Sigmoid colon (tissue), 4 donors: ENCODE data around the gene NAALADL2.

Source experiments
- CTCF ChIP-seq, 4 experiments: fragments of 450-650 bp in 3 of 4; fragments of 200-600 bp in 1 of 4; IDR thresholded peaks; one replicate each; pipeline ENCODE4 v1.5.1; 2016 to 2019; ENCODE audit warnings: antibody characterized with exemption in 4 of 4, mild to moderate bottlenecking in 3 of 4, moderate library complexity in 2 of 4
- EP300 ChIP-seq, 4 donors: sonication (generic); formaldehyde crosslinking; IDR thresholded peaks; one replicate each; pipeline ENCODE4 v1.6.1; 2017; ENCODE audit warnings: antibody characterized with exemption in 4 of 4
- POLR2A ChIP-seq, 2 donors: fragments of 450-650 bp; IDR thresholded peaks; one replicate each; pipeline ENCODE4 v1.6.1; 2016; ENCODE audit warnings: antibody characterized with exemption in 2 of 2, mild to moderate bottlenecking in 2 of 2, moderate library complexity in 2 of 2
- POLR2AphosphoS5 ChIP-seq, 4 donors: sonication (generic); formaldehyde crosslinking; IDR thresholded peaks; one replicate each; pipeline ENCODE4 v1.6.1; 2017; ENCODE audit warnings: antibody characterized with exemption in 4 of 4

DNA sequence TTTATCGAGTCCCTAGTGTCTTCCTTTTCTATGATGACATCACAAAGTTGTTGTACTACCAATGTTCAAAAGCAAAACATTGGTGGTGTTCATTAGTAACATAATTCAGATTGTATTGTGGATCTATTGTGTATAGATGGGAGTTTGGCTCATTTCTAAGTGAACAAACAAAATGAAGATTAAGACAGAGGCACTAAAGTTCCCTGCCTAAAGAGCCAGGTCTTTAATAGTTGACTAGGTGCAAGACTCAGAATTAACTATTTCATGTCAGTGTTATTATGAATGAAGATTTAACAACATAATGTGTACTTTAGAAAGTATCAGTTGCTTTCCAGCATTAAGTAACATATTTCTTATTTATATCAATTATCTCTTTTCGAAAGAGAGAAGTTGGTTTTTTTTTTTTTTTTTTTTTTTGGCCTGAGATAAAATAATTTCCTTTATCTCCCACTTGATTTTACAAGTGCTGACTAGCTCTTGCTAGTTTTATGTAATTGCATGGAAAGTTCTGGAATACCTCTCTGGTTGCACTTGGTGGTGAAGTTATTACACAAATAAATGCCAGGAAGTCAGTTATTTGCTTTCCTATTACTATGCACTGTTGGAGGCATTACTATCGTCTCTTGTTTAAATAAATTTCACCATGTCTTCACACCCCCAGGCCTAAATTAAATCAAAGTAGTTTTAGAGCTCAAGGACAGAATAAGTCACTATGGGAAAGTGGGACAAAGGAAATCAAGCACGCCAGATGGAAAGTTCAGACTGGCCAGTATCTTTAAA, 48.7 kb downstream of the NAALADL2 start:
- TF ChIP-seq CTCF (IDR thresholded peaks at IDR 0.05), result no peak
- no peak for TF ChIP-seq POLR2A (IDR thresholded peaks at IDR 0.05)
- no peak for TF ChIP-seq POLR2AphosphoS5 (IDR thresholded peaks at IDR 0.05)
- no peak for TF ChIP-seq EP300 (IDR thresholded peaks at IDR 0.05)
